ENCODE results near the gene AQP2. TPM values are rescaled to one million over a fixed set of nuclear protein-coding genes. Genes with fewer than 3 reads are reported as not detected.
"Not testable (repeated sequence)": the region's sequence is repeated elsewhere in the genome, so short reads cannot be mapped to it uniquely, and the experiment has no call there.

Gene AQP2
- total RNA-seq, 1 donor from 2014 or later: not detected

- DNase-seq (ENCODE audit: extremely low read depth, low read depth, low spot score): no peak
Observed at GRCh38 chr12:49984476-49985359, 34.2 kb downstream of the AQP2 start.

GRCh38 chr12:49985981-49986380, 35.4 kb downstream of the AQP2 start:
- DNase-seq (ENCODE audit: extremely low read depth, low read depth, low spot score): no peak

GRCh38 chr12:49986476-49986875, 35.9 kb downstream of the AQP2 start:
- not testable (repeated sequence) for DNase-seq (ENCODE audit: extremely low read depth, low read depth, low spot score)

GRCh38 chr12:49987625-49988303, 37.2 kb downstream of the AQP2 start:
- no peak for DNase-seq (ENCODE audit: extremely low read depth, low read depth, low spot score)

- DNase-seq (ENCODE audit: extremely low read depth, low read depth, low spot score): not testable (repeated sequence)
Observed at GRCh38 chr12:49989400-49989799, 38.9 kb downstream of the AQP2 start.

- no peak for DNase-seq (ENCODE audit: extremely low read depth, low read depth, low spot score)
Observed at GRCh38 chr12:49990273-49990672, 39.7 kb downstream of the AQP2 start.

GRCh38 chr12:49998453-49998852, 47.9 kb downstream of the AQP2 start:
- no peak for DNase-seq (ENCODE audit: extremely low read depth, low read depth, low spot score)

- no peak for DNase-seq (ENCODE audit: extremely low read depth, low read depth, low spot score)
Observed at GRCh38 chr12:50003595-50003994, 53.1 kb downstream of the AQP2 start.

GRCh38 chr12:50004696-50005095, 54.2 kb downstream of the AQP2 start:
- DNase-seq (ENCODE audit: extremely low read depth, low read depth, low spot score): no peak

GRCh38 chr12:50005175-50005574, 54.6 kb downstream of the AQP2 start:
- no peak for DNase-seq (ENCODE audit: extremely low read depth, low read depth, low spot score)

- no peak for DNase-seq (ENCODE audit: extremely low read depth, low read depth, low spot score)
Observed at GRCh38 chr12:50006280-50006679, 55.7 kb downstream of the AQP2 start.

- no peak for DNase-seq (ENCODE audit: extremely low read depth, low read depth, low spot score)
Observed at GRCh38 chr12:50006754-50007442, 56.4 kb downstream of the AQP2 start.

Other genes starting within 250 kb of the AQP2 start
- gene FMNL3, start 243.3 kb upstream of the AQP2 start, total RNA-seq: 86.0 and 148 TPM in 2 replicates
- gene TMBIM6, start 209.2 kb upstream of the AQP2 start, total RNA-seq: 379 and 388 TPM in 2 replicates
- gene NCKAP5L, start 122.3 kb upstream of the AQP2 start, total RNA-seq: 36.1 and 63.0 TPM in 2 replicates
- 1.1 and 3.8 TPM in 2 replicates for gene BCDIN3D, start 107.6 kb upstream of the AQP2 start, total RNA-seq
- gene FAIM2, start 46.8 kb upstream of the AQP2 start, total RNA-seq: not detected in 2 replicates
- gene AQP5, start 11.1 kb downstream of the AQP2 start, total RNA-seq: not detected in 2 replicates
- gene AQP6, start 22.2 kb downstream of the AQP2 start, total RNA-seq: not detected in 2 replicates
- gene RACGAP1, start 74.8 kb downstream of the AQP2 start, total RNA-seq: 10.2 and 15.7 TPM in 2 replicates
- gene ASIC1, start 106.9 kb downstream of the AQP2 start, total RNA-seq: 2.5 TPM in 2 replicates
- 101 and 109 TPM in 2 replicates for gene SMARCD1, start 134.6 kb downstream of the AQP2 start, total RNA-seq
- 2.6 TPM in 1 of 2 replicates, not detected in the other for gene GPD1, start 153.3 kb downstream of the AQP2 start, total RNA-seq
- gene COX14, start 161.5 kb downstream of the AQP2 start, total RNA-seq: 46.4 and 73.2 TPM in 2 replicates
- 37.7 and 40.3 TPM in 2 replicates for gene CERS5, start 216.6 kb downstream of the AQP2 start, total RNA-seq

Measured in glomerular endothelial cell (primary cell).